Trophoblast cell (in vitro differentiated cells and primary cell): ENCODE measurements around the gene HYAL2.

ENCODE experiments used
- DNase-seq, 2 donors: peaks; one replicate each; pipeline ENCODE4 v3.0.0-alpha.2; 2016
- H2AFZ ChIP-seq: 2 replicates; pipeline ENCODE4 v1.6.1; 2013; ENCODE audit warnings: low read length, moderate library complexity, mild to moderate bottlenecking; ENCODE audit not compliant: insufficient read depth, poor library complexity
- H2AK5ac ChIP-seq: 2 replicates; pipeline ENCODE4 v1.6.1; 2013; ENCODE audit warnings: mild to moderate bottlenecking, low read length
- H2BK120ac ChIP-seq: 2 replicates; pipeline ENCODE4 v1.6.1; 2013; ENCODE audit warnings: low read length, mild to moderate bottlenecking, moderate library complexity; ENCODE audit not compliant: insufficient read depth, poor library complexity
- H2BK12ac ChIP-seq: 2 replicates; pipeline ENCODE4 v1.6.1; 2013; ENCODE audit warnings: mild to moderate bottlenecking, low read length, moderate library complexity
- H2BK5ac ChIP-seq: 2 replicates; pipeline ENCODE4 v1.6.1; 2013; ENCODE audit warnings: low read length, low read depth, moderate library complexity, mild to moderate bottlenecking; ENCODE audit not compliant: poor library complexity
- H3K14ac ChIP-seq: 2 replicates; pipeline ENCODE4 v1.6.1; 2013; ENCODE audit warnings: mild to moderate bottlenecking, low read length
- H3K18ac ChIP-seq: 2 replicates; pipeline ENCODE4 v1.6.1; 2013; ENCODE audit warnings: mild to moderate bottlenecking, low read length
- H3K23ac ChIP-seq: 2 replicates; pipeline ENCODE4 v1.6.1; 2013; ENCODE audit warnings: low read length
- H3K27ac ChIP-seq: 2 replicates; pipeline ENCODE4 v1.5.1; 2013; ENCODE audit warnings: low read depth, mild to moderate bottlenecking, inconsistent platforms, low read length, moderate library complexity
- H3K27me3 ChIP-seq: 2 replicates; pipeline ENCODE4 v1.6.1; 2013; ENCODE audit warnings: inconsistent platforms, mild to moderate bottlenecking, low read length, moderate library complexity; ENCODE audit not compliant: insufficient read depth
- H3K36me3 ChIP-seq, 2 experiments: 1 replicate in 1 of 2; 2 replicates in 1 of 2; pipeline ENCODE4 v1.6.1; 2013; ENCODE audit warnings: low read length in 2 of 2, mild to moderate bottlenecking in 2 of 2, moderate library complexity in 1 of 2; ENCODE audit not compliant: insufficient read depth in 2 of 2, control insufficient read depth in 1 of 2
- H3K4ac ChIP-seq: 2 replicates; pipeline ENCODE4 v1.6.1; 2013; ENCODE audit warnings: low read depth, mild to moderate bottlenecking, low read length, moderate library complexity
- H3K4me1 ChIP-seq, 2 experiments: 1 replicate in 1 of 2; 2 replicates in 1 of 2; pipeline ENCODE4 v1.6.1; 2013; ENCODE audit warnings: low read length in 2 of 2, mild to moderate bottlenecking in 2 of 2, moderate library complexity in 1 of 2; ENCODE audit not compliant: insufficient read depth in 2 of 2, control insufficient read depth in 1 of 2
- H3K4me2 ChIP-seq: 2 replicates; pipeline ENCODE4 v1.6.1; 2013; ENCODE audit warnings: inconsistent platforms, mild to moderate bottlenecking, low read length, moderate library complexity
- H3K4me3 ChIP-seq: 2 replicates; pipeline ENCODE4 v1.5.1; 2013; ENCODE audit warnings: mild to moderate bottlenecking, low read depth, low read length, inconsistent platforms
- H3K79me1 ChIP-seq: one replicate; pipeline ENCODE4 v1.6.1; 2013; ENCODE audit warnings: low read length
- H3K79me2 ChIP-seq: 2 replicates; pipeline ENCODE4 v1.6.1; 2013; ENCODE audit warnings: low read length, mild to moderate bottlenecking; ENCODE audit not compliant: control insufficient read depth, insufficient read depth, poor library complexity
- H3K9ac ChIP-seq: 2 replicates; pipeline ENCODE4 v1.6.1; 2013; ENCODE audit warnings: mild to moderate bottlenecking, low read length
- H3K9me3 ChIP-seq: 2 replicates; pipeline ENCODE4 v1.6.1; 2013; ENCODE audit warnings: low read depth, mild to moderate bottlenecking, control low read depth, inconsistent platforms, low read length; ENCODE audit not compliant: insufficient read depth
- H4K12ac ChIP-seq: 2 replicates; pipeline ENCODE4 v1.6.1; 2013; ENCODE audit warnings: low read depth, mild to moderate bottlenecking, low read length, moderate library complexity
- H4K8ac ChIP-seq: 2 replicates; pipeline ENCODE4 v1.6.1; 2013; ENCODE audit warnings: low read depth, mild to moderate bottlenecking, low read length, moderate library complexity
- H4K91ac ChIP-seq: one replicate; pipeline ENCODE4 v1.6.1; 2013; ENCODE audit warnings: low read depth, mild to moderate bottlenecking, low read length, moderate library complexity
- WGBS: extraction: QIAGEN DNeasy Blood & Tissue Kit; methylation state at CpG from one replicate; pipeline ENCODE4 v1.1.7; 2013; ENCODE audit warnings: missing lambda C conversion rate; ENCODE audit not compliant: insufficient read length, insufficient coverage; ENCODE audit errors: extremely low coverage; 5-methylcytosine and 5-hydroxymethylcytosine counted together

The HYAL2 gene

GRCh38 chr3:50325113-50325480 is 2.6 kb upstream of the HYAL2 start:
- Histone ChIP-seq H3K14ac (no peak overlapping the region), H3K27ac (no peak overlapping the region), H2BK120ac (no peak overlapping the region), H4K91ac (no peak overlapping the region), H3K79me1 (peaks cover 19% of the 10 kb centered on the region), H3K36me3 (peaks cover 23 to 25% of the 10 kb centered on the region in 2 experiments), H4K12ac (no peak overlapping the region), H3K27me3 (no peaks in the 10 kb centered on the region), H2BK12ac (no peak overlapping the region), H4K8ac (no peak overlapping the region), H3K18ac (no peak overlapping the region), H3K9me3 (peaks cover 1% of the 10 kb centered on the region), H2AFZ (no peak overlapping the region), H3K9ac (no peak overlapping the region), H3K79me2 (peaks cover 19% of the 10 kb centered on the region), H3K4me2 (no peak overlapping the region), H3K23ac (no peak overlapping the region), H2AK5ac (no peak overlapping the region), H3K4ac (no peak overlapping the region), H3K4me3 (no peak overlapping the region), H3K4me1 (peaks cover 19 to 22% of the 10 kb centered on the region in 2 experiments), H2BK5ac (no peak overlapping the region)
- WGBS, result no CpG with 5 or more reads among the region's 2 CpGs
- no peak for DNase-seq

- H4K12ac ChIP-seq, result no peak overlapping the region
- no peak overlapping the region for H4K8ac ChIP-seq
- H2BK12ac ChIP-seq, result no peak overlapping the region
- no CpG with 5 or more reads among the region's 4 CpGs for WGBS
- H2AK5ac ChIP-seq, result peak overlapping the region; percentile 14
- H2BK5ac ChIP-seq, result no peak overlapping the region
- no peak overlapping the region for H2BK120ac ChIP-seq
- H3K4ac ChIP-seq, result no peak overlapping the region
- no peak overlapping the region for H2AFZ ChIP-seq
- no peaks in the 10 kb centered on the region for H3K27me3 ChIP-seq
- H3K4me2 ChIP-seq, result no peak overlapping the region
- H3K18ac ChIP-seq, result no peak overlapping the region
- peaks cover 23 to 24% of the 10 kb centered on the region in 2 experiments for H3K36me3 ChIP-seq
- H3K9ac ChIP-seq, result no peak overlapping the region
- no peak overlapping the region for H4K91ac ChIP-seq
- peak; percentile 67 to 81 for DNase-seq
- no peak overlapping the region for H3K27ac ChIP-seq
- H3K79me1 ChIP-seq, result peaks cover 19% of the 10 kb centered on the region
- no peak overlapping the region for H3K23ac ChIP-seq
- peaks cover 19% of the 10 kb centered on the region for H3K79me2 ChIP-seq
- no peak overlapping the region for H3K4me3 ChIP-seq
- no peak overlapping the region for H3K14ac ChIP-seq
- H3K4me1 ChIP-seq, result peaks cover 22 to 27% of the 10 kb centered on the region in 2 experiments
- H3K9me3 ChIP-seq, result peaks cover 1% of the 10 kb centered on the region
Observed at GRCh38 chr3:50324351-50325112, 2.0 kb upstream of the HYAL2 start.

- no peak overlapping the region for H2BK5ac ChIP-seq
- no peak overlapping the region for H2BK120ac ChIP-seq
- H3K36me3 ChIP-seq, result peaks cover 25 to 26% of the 10 kb centered on the region in 2 experiments
- peaks cover 1% of the 10 kb centered on the region for H3K9me3 ChIP-seq
- H4K8ac ChIP-seq, result no peak overlapping the region
- no peak for DNase-seq
- H2AFZ ChIP-seq, result no peak overlapping the region
- H3K4ac ChIP-seq, result no peak overlapping the region
- H3K79me2 ChIP-seq, result peaks cover 19% of the 10 kb centered on the region
- H3K14ac ChIP-seq, result no peak overlapping the region
- no peak overlapping the region for H4K12ac ChIP-seq
- no peak overlapping the region for H2BK12ac ChIP-seq
- no peak overlapping the region for H3K18ac ChIP-seq
- H3K4me2 ChIP-seq, result no peak overlapping the region
- WGBS, result no CpG with 5 or more reads among the region's 5 CpGs
- no peak overlapping the region for H3K9ac ChIP-seq
- H3K27me3 ChIP-seq, result no peaks in the 10 kb centered on the region
- no peak overlapping the region for H3K23ac ChIP-seq
- no peak overlapping the region for H4K91ac ChIP-seq
- H3K79me1 ChIP-seq, result peaks cover 19% of the 10 kb centered on the region
- no peak overlapping the region for H3K27ac ChIP-seq
- no peak overlapping the region for H2AK5ac ChIP-seq
- H3K4me1 ChIP-seq, result peaks cover 24 to 27% of the 10 kb centered on the region in 2 experiments
- no peak overlapping the region for H3K4me3 ChIP-seq
Observed at GRCh38 chr3:50323614-50324199, 1.2 kb upstream of the HYAL2 start.

- H2BK12ac ChIP-seq, result no peak overlapping the region
- no peak overlapping the region for H2AFZ ChIP-seq
- no peak overlapping the region for H4K12ac ChIP-seq
- H3K9me3 ChIP-seq, result peaks cover 1% of the 10 kb centered on the region
- no peak for DNase-seq
- no CpG with 5 or more reads among the region's 4 CpGs for WGBS
- no peak overlapping the region for H4K91ac ChIP-seq
- H3K27me3 ChIP-seq, result no peaks in the 10 kb centered on the region
- H3K79me1 ChIP-seq, result peaks cover 19% of the 10 kb centered on the region
- no peak overlapping the region for H3K27ac ChIP-seq
- no peak overlapping the region for H3K23ac ChIP-seq
- no peak overlapping the region for H4K8ac ChIP-seq
- peaks cover 31% of the 10 kb centered on the region in 2 experiments for H3K36me3 ChIP-seq
- H2BK5ac ChIP-seq, result no peak overlapping the region
- H2BK120ac ChIP-seq, result no peak overlapping the region
- no peak overlapping the region for H3K4me3 ChIP-seq
- no peak overlapping the region for H3K18ac ChIP-seq
- H3K79me2 ChIP-seq, result peaks cover 19% of the 10 kb centered on the region
- H3K4me1 ChIP-seq, result peaks cover 25 to 28% of the 10 kb centered on the region in 2 experiments
- no peak overlapping the region for H3K9ac ChIP-seq
- H3K4me2 ChIP-seq, result no peak overlapping the region
- H3K14ac ChIP-seq, result no peak overlapping the region
- H2AK5ac ChIP-seq, result no peak overlapping the region
- no peak overlapping the region for H3K4ac ChIP-seq
Observed at GRCh38 chr3:50323092-50323600, 601 bp upstream of the HYAL2 start.
